Measurements from ENCODE around the gene EFHD1. TPM values are rescaled to one million over a fixed set of nuclear protein-coding genes. Genes with fewer than 3 reads are reported as not detected.

Gene EFHD1
- total and polyA plus RNA-seq, 4 donors = 2.2 to 8.6 (median 4.9) TPM

GRCh38 chr2:232697059-232697806 is 63.8 kb downstream of the EFHD1 start, which contains the start of gene GIGYF2:
Gene GIGYF2 (plus strand): TSS chr2:232697331. CDS start chr2:232735198, 37,867 bp downstream.
- H3K27me3 ChIP-seq (ENCODE audit: control insufficient read depth in 3 of 3, insufficient read depth in 3 of 3, low read length in 2 of 3) = no peaks in the 10 kb centered on the region
- peaks cover 0 to 21% (median 14%) of the 10 kb centered on the region in 5 donors for H3K4me1 ChIP-seq (ENCODE audit: control insufficient read depth in 5 of 5, insufficient read depth in 5 of 5, low read length in 5 of 5)
- peaks cover 0 to 5% (median 0%) of the 10 kb centered on the region in 4 donors for H3K36me3 ChIP-seq (ENCODE audit: control insufficient read depth in 4 of 4, insufficient read depth in 4 of 4, low read length in 4 of 4)
- WGBS, 2 donors = 0 to 1% methylated on average over 61 to 71 of the region's 71 CpGs
- H3K9ac ChIP-seq (ENCODE audit: insufficient read depth in 1 of 2, low read length in 2 of 2) = peak within 1 kb of the TSS; percentile 87 to 90
- TF ChIP-seq, protein P1, sequence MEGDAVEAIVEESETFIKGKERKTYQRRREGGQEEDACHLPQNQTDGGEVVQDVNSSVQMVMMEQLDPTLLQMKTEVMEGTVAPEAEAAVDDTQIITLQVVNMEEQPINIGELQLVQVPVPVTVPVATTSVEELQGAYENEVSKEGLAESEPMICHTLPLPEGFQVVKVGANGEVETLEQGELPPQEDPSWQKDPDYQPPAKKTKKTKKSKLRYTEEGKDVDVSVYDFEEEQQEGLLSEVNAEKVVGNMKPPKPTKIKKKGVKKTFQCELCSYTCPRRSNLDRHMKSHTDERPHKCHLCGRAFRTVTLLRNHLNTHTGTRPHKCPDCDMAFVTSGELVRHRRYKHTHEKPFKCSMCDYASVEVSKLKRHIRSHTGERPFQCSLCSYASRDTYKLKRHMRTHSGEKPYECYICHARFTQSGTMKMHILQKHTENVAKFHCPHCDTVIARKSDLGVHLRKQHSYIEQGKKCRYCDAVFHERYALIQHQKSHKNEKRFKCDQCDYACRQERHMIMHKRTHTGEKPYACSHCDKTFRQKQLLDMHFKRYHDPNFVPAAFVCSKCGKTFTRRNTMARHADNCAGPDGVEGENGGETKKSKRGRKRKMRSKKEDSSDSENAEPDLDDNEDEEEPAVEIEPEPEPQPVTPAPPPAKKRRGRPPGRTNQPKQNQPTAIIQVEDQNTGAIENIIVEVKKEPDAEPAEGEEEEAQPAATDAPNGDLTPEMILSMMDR (IDR thresholded peaks at IDR 0.05; ENCODE audit: control extremely low read depth, extremely low read depth) = no peak
- H3K4me3 ChIP-seq = peak within 1 kb of the TSS; percentile 100
- peak; percentile 97 for ATAC-seq (ENCODE audit: insufficient read depth, low FRiP score)
- H3K27ac ChIP-seq (ENCODE audit: low read depth in 1 of 2, low read length in 1 of 2) = peak within 1 kb of the TSS; percentile 93 to 98
- H3K9me3 ChIP-seq (ENCODE audit: control insufficient read depth in 4 of 4, insufficient read depth in 3 of 4, low read length in 3 of 4) = no peaks in the 10 kb centered on the region
- DNase-seq = peak; percentile 96 to 98 (median 98)

GRCh38 chr2:232697807-232698110 is 64.4 kb downstream of the EFHD1 start:
- Histone ChIP-seq H3K27me3 (ENCODE audit: control insufficient read depth in 3 of 3, insufficient read depth in 3 of 3, low read length in 2 of 3) (no peaks in the 10 kb centered on the region), H3K9me3 (ENCODE audit: control insufficient read depth in 4 of 4, insufficient read depth in 3 of 4, low read length in 3 of 4) (no peaks in the 10 kb centered on the region), H3K4me1 (ENCODE audit: control insufficient read depth in 5 of 5, insufficient read depth in 5 of 5, low read length in 5 of 5) (peaks cover under 1 to 21% (median 14%) of the 10 kb centered on the region in 5 donors), H3K9ac (ENCODE audit: insufficient read depth in 1 of 2, low read length in 2 of 2) (peak overlapping the region; percentile 87 to 90), H3K27ac (ENCODE audit: low read depth in 1 of 2, low read length in 1 of 2) (peak overlapping the region; percentile 93 to 98), H3K36me3 (ENCODE audit: control insufficient read depth in 4 of 4, insufficient read depth in 4 of 4, low read length in 4 of 4) (peaks cover 0 to 5% (median 0%) of the 10 kb centered on the region in 4 donors), H3K4me3 (peak overlapping the region; percentile 100)
- peak; percentile 3 for ATAC-seq (ENCODE audit: insufficient read depth, low FRiP score)
- no peak for DNase-seq
- WGBS, 2 donors = 0% methylated on average over 11 of the region's 11 CpGs
- TF ChIP-seq, protein P1 (IDR thresholded peaks at IDR 0.05; ENCODE audit: control extremely low read depth, extremely low read depth) = no peak

DNA sequence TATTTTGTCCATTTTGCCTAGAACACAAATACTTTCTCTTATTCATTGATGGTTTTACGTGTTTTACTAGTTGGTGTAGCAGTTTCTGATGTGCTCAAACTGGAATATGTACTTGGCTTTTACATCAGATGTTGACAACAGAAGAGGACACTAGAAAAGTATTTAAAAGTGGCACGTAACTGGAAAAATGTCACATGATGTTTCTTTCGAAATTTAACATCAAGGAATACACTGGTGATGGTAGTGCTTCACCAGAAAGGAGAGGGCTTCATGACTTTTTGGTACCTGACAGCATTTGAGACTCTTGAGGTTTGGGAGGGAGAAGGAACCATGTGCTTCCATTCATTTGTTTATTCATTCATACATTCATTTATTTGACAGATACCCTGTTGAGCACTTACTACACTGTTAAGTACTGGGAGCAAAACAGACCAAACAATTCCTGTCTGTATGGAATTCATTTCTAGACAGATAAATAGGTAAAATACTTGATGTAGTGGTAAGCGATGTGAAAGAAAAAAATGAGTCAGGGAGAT is 65.2 kb downstream of the EFHD1 start:
- WGBS, 2 donors = 57 to 60% methylated on average over 4 of the region's 4 CpGs
- H3K4me3 ChIP-seq = no peak overlapping the region
- H3K9me3 ChIP-seq (ENCODE audit: control insufficient read depth in 4 of 4, insufficient read depth in 3 of 4, low read length in 3 of 4) = no peaks in the 10 kb centered on the region
- no peak overlapping the region for H3K27ac ChIP-seq (ENCODE audit: low read depth in 1 of 2, low read length in 1 of 2)
- H3K9ac ChIP-seq (ENCODE audit: insufficient read depth in 1 of 2, low read length in 2 of 2) = peak overlapping the region; percentile 87 to 90
- H3K27me3 ChIP-seq (ENCODE audit: control insufficient read depth in 3 of 3, insufficient read depth in 3 of 3, low read length in 2 of 3) = no peaks in the 10 kb centered on the region
- ATAC-seq (ENCODE audit: insufficient read depth, low FRiP score) (no peak), DNase-seq (no peak)
- H3K36me3 ChIP-seq (ENCODE audit: control insufficient read depth in 4 of 4, insufficient read depth in 4 of 4, low read length in 4 of 4) = peaks cover 0 to 5% (median under 1%) of the 10 kb centered on the region in 4 donors
- TF ChIP-seq, protein P1 (IDR thresholded peaks at IDR 0.05; ENCODE audit: control extremely low read depth, extremely low read depth) = no peak
- H3K4me1 ChIP-seq (ENCODE audit: control insufficient read depth in 5 of 5, insufficient read depth in 5 of 5, low read length in 5 of 5) = peaks cover 2 to 21% (median 18%) of the 10 kb centered on the region in 5 donors
